ENCODE measurements around the gene APBB2.

DNA sequence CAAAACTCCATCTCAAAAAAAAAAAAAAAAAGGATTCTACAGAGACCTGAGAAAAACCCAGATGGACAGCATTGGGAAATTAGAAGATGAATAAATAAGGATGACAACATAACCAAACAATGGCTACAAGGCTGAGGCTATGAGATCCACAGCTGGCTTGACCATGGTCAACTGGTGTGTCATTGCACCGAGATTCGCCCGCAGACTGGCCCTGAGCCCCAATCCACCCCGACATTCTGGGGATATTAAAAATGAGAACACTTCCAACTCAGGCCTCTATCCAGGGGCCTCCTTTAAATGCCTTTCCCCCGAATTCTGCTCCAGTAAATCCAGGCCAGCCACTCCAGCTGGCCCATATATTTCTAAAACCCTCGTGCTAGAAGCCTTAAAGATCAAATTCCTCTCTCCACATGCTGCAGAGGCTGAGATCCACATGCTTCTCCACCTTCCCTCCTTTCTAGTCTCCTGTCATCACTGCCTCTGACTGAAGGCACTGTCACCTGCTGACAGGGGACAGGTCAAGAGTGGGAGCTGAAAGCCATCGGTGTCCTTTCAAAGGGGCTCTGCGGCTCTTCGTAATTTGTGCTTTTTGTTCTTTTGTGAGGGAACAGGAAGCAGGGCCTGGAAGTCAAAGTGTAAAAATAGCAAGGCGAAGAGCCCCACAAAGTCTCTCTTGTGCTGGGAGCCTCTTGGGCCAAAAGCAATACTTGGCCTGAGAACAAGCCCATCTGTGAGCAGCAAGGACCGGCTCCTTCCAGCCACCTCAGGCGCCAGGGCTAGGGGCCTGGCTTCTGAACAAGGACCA is 260.9 kb downstream of the APBB2 start:
- TF ChIP-seq EGR1 (IDR thresholded peaks at IDR 0.05; ENCODE audit: low read depth in 2 of 2): no peak
- TF ChIP-seq, protein P1, sequence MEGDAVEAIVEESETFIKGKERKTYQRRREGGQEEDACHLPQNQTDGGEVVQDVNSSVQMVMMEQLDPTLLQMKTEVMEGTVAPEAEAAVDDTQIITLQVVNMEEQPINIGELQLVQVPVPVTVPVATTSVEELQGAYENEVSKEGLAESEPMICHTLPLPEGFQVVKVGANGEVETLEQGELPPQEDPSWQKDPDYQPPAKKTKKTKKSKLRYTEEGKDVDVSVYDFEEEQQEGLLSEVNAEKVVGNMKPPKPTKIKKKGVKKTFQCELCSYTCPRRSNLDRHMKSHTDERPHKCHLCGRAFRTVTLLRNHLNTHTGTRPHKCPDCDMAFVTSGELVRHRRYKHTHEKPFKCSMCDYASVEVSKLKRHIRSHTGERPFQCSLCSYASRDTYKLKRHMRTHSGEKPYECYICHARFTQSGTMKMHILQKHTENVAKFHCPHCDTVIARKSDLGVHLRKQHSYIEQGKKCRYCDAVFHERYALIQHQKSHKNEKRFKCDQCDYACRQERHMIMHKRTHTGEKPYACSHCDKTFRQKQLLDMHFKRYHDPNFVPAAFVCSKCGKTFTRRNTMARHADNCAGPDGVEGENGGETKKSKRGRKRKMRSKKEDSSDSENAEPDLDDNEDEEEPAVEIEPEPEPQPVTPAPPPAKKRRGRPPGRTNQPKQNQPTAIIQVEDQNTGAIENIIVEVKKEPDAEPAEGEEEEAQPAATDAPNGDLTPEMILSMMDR (IDR thresholded peaks at IDR 0.05; ENCODE audit: low read depth, low read length, missing input control): no peak

Measured in liver (tissue), 3 donors.